Lower leg skin (tissue), 3 donors: ENCODE results near the gene EN2.

Experiments used
- CTCF ChIP-seq, 3 donors: fragments of 450-650 bp; IDR thresholded peaks; one replicate each; pipeline ENCODE4 v1.5.1; 2016; ENCODE audit warnings: antibody characterized with exemption in 3 of 3, mild to moderate bottlenecking in 3 of 3, moderate library complexity in 2 of 3
- POLR2A ChIP-seq, 2 donors: fragments of 450-650 bp; IDR thresholded peaks; one replicate each; pipeline ENCODE4 v1.6.1; 2016 to 2017; ENCODE audit warnings: antibody characterized with exemption in 2 of 2, mild to moderate bottlenecking in 1 of 2, moderate library complexity in 1 of 2

GRCh38 chr7:155418304-155418703 lies 39.6 kb upstream of the EN2 start:
- TF ChIP-seq POLR2A (IDR thresholded peaks at IDR 0.05) (no peak), CTCF (IDR thresholded peaks at IDR 0.05) (no peak)
